A673 (cell line): ENCODE results near the gene TDP2.

Experiments
- CTCF ChIP-seq: fragments of 300-800, 200-600 bp; sonication (generic); conservative IDR thresholded peaks from 2 replicates; pipeline ENCODE4 v1.5.1; 2017; ENCODE audit warnings: low read depth, mild to moderate bottlenecking, antibody characterized with exemption, low read length, moderate library complexity, mixed read lengths
- EZH2 ChIP-seq: fragments of 200-600 bp; sonication (generic); IDR thresholded peaks from 2 replicates; pipeline ENCODE4 v1.6.1; 2017; ENCODE audit warnings: borderline replicate concordance, low read depth, mild to moderate bottlenecking, mixed read lengths, antibody characterized with exemption, low read length; ENCODE audit not compliant: poor library complexity, severe bottlenecking

- TF ChIP-seq CTCF (no peak), EZH2 (no peak)
Measured at GRCh38 chr6:24689964-24690363, 23.3 kb upstream of the TDP2 start.
